HG02884 (cell line): ENCODE results near the gene NCKAP5L.

Source experiments
- ATAC-seq: cut with Tn5 transposase; IDR thresholded peaks from one replicate; pipeline ENCODE4 v1.9.1; 2021; ENCODE audit warnings: mild to moderate bottlenecking, moderate library complexity; ENCODE audit not compliant: unreplicated experiment

The NCKAP5L gene

DNA sequence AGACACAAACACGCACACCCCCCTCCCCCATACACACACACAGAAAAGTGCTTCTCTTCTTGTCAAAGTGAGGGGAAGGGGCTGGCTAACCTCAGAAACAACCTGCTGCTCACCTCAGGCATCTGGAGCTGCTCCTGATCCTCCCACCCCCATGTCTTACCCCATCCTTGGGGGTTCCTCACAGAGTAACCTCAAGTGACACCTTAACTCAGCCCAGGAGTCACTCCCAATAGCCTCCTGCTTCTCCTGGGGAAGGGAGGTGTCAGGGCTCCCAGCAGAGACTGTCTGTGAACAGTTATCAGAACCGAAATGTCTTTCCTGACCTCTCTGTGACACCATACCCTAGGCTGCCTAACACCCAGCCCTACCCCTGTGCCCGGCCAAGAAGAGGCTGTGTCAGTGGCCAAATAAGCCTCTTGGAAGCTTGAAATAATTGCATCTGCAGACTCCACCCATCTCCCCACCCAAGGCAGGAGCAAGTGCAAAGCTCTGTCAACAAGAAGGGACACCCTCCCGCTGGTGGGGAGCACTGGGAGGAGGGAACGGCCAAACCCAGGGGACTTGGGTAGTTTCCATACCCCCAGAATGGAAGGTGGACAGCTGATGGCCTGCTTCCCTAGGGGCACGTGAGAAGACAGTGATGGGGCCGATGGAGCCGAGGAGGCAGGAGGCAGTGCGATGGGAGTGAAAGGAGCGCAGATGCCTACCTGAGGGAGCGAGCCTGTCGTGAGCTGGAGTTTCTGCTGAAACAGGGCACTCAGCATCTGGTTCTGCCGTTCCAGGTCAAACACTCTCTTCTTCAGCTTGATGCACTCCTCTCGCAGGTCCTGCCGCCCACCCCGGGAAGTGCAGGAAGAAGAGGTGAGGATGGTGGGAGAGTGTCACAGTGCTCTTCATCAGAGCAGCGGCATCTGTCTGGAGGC, 26.8 kb downstream of the NCKAP5L start:
- no peak for ATAC-seq

DNA sequence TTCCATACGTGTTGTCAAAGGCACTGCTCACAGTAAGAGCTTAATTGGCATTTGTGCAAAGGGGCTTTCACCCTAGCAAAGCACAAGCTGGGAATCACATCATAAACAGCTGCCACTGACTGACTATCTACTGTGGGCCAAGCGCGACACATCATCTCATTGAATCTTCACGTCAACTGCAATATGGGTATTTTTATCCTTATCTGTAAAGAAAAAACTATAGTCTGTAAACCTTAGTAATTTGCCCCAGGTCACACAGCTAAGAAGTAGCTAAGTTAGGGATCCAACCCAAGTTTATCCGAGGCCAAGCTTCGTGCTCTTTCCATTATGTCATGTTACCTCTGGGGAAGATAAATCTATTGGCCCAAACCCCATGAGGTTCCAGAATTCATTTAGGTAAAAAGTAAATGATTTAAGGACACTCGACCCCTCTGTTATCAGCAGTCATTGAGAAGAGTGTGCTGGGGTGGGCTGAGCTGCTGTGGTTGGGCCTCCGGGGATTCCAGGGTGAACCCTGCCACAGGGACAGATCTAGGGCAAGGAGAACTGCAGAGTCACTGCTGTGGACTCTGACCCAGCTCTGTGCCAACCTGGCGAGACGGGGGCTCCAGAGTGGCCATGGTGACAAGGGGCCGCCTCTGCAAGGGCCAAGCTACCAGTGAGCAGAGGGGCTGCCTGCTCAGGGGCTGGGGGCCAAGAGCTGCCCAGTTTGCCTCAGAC, 27.6 kb downstream of the NCKAP5L start:
- no peak for ATAC-seq

DNA sequence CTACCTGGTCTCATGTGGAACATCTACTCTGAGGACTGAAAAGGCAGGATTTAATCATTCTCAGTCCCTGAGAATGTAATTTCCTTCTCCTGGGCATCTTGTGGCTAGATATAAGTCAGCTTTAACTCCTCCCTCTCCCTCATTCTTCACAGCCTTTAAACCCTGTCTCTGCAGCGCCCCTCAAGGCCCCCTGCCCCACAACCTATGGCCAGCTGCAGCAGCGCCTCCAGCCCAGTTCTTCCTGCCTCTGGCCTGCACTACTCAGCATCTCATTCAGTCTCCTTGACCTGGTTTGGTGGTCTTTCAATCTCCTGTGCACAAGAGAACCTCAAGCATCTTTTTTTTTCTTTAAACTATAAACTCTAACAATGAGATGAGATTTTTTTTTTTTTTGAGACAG, 29.3 kb downstream of the NCKAP5L start:
- ATAC-seq = no peak

DNA sequence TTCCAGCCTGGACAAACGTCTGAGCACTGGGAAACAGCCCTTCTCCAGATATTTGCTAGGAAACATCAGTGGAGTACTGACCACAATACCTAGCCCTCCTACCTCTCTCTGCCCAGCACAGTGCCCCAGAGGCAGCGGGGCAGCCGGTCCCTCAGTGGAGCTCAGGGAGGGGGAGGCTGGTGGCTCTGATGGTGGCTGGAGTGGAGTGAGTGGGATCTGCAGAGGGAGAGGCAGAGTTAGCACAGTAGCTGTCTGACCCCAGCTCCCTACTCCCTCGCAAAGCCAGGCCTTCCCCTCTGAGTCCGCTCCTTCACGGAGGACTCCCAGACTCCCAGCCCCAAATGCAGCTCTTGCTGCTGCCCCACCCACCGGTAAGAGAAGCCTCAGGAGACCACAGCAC, 30.0 kb downstream of the NCKAP5L start:
- ATAC-seq = no peak

DNA sequence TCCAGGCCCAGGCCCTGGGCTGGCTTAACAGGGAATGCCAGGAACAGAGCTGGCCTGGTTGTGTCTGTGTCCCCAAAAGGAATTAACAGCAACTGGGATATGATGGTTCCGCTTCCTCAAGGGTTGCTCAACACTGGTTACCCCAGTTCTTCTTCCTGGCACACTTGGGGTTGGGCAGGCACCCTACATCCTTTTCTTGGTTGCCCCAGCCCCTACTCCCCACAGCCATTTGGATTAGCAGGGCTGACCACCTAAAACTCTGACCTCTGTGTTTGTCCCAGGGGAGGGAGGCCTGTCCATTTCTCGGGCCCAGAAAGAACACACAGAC, 30.8 kb downstream of the NCKAP5L start:
- ATAC-seq = no peak

DNA sequence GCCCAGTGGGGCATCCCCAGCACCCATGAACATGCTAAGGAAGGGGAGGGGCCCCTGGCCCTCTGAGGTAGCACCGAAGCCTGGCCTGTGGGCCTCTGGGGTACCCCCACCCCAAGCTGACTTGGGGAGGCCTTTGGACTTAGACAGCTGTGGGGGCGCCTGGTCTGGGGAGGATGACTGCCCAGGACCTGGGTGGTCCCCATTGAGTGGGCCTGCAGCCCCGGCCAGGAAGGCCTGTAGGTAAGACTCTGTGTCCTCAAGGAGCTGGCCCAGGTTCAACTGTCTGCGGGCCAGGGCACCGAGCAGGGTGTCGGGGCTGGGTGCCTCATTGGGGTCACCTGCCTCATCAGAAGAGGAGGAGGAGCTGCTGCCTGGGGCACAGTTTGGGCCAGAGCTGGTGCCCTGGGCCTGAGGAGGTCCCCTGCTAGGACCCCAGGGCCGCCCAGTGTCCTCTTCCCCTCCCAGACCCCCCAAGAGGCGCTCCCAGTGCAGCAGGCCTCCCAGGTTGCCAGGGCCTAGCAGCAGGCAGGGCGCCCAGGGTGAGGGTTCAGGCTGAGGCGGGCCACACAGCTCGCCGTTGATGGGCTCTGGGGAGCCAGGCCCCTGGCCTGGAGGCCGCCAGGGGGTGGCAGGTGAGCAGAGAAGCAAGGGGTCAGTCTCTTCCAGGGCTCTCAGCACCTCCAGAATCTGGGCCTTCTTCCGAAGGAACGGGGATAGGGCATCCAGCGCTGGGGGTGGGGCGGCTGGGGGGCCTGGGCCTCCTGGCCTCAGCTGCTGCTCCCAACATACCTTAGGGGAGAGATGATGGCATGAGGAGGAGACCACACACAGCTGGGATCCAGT, 31.4 kb downstream of the NCKAP5L start:
- ATAC-seq = no peak

DNA sequence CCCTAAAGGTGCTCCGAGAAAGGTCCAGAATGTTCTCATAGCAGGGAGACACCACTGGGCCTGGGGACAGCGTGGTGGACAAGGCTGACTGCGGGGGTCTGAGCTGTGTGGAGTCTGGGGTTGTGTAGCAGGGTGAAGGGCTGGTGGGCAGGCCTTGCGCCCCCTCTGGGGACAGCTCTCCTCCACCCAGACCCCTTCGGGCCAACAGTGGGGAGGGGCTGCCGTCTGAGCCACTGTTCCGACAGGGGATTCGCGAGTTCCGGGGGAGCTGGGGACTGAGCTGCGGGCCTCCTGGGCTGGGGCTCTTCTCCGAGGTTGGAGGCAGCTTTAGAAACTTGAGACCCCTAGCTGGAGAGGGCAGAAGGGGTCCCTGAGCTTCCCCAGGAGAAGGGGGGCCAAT, 32.1 kb downstream of the NCKAP5L start:
- ATAC-seq = no peak

DNA sequence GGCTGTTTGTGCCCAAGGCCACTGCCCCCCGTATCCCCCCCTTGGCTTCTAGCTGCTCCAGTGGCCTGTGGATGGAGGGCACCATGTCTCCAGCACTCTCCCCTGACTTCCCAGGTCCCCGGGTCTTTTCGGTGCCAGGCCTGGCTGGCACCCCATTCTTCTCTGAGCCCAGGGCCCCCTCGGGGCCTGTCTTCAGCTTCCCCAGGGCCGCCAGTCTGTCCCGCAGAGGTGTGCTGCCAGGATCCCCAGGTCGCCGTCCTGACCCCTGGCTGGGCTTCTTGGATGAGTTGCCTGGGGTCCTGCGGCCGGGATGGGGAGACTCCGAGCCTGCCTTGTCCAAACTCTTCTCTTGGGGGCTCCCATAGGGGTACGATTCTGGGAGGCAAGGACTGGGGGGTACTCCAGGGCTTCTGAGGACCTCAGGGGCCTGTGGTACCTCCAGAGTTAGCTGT, 32.5 kb downstream of the NCKAP5L start:
- no peak for ATAC-seq

DNA sequence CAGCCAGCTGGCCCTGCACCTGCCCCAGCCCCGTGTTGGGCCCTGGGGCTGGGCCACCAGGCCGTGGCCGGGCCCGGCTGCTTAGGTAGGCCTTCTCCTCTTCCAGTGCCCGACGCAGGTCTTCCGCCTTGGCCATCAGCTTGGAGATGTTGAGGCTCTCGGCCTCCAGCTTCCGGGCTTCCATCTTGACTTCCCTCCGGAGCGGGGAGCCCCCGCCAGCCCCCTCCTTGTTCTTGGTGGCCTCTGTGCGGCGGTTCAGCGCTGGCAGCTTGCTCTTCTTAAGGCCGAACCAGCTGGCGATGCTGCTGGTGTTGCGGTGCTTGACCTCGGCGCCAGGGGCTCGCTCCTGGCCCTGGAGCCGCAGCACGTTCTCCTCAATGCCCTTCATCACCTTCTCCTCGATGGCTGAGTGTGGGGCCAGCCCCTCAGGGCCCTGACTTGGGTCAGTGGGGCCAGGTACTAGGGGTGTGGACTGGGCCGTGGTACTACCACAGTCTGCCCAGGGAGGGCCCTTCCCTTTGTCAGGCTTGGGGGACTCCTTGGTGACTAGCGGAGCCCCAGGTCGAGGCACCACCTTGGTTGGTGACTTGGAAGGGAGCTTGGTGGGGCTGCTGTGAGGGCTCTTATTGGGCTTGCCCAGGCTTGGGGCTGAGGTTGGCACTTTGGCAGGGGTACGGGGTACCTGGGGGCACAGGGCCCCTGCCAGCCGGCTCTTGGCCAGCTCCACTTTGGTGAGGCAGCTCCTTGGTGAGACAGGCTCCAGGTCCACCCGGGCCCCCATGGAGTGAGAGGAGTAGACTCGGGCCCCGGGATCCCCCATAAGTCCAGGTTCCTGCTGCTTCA, 33.2 kb downstream of the NCKAP5L start:
- no peak for ATAC-seq

DNA sequence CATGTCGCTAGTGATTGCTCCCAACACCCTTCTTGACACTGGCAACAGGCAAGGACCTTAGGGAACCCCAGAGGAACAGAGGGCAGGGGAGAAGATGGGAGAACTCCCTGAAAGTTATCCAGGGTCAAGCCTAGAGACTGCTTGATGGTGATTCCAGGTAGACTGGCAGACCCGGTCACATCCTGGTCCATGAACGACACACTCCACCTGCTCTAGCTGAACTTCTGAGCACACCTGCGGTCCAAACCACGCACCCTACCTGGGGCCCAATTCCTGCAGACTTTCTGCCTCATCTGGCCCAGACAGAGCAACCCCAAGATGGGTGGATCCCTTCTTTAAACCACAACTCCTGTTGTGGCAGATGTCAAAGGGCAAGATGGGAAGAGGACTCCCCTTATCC, 34.2 kb downstream of the NCKAP5L start:
- no peak for ATAC-seq

DNA sequence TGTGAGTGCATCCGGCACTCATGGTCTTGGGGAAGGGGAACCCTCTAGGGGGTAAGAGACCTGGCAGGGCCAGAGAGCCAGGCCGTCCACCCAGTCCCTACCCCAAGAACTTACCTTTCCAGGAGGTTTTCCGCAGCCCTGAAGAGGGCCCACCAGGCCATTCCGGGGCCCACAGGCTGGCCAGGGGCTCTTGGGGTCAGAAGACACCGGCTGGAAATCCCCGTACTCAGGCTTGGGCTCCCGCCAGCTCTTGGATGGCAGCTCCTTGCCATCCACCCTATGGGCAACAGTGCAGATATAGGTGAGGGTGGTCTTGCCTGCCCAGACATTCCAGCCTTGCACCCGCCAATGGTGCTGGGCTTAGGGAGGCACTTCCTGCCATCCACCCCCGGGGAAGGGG, 34.6 kb downstream of the NCKAP5L start:
- ATAC-seq = no peak

DNA sequence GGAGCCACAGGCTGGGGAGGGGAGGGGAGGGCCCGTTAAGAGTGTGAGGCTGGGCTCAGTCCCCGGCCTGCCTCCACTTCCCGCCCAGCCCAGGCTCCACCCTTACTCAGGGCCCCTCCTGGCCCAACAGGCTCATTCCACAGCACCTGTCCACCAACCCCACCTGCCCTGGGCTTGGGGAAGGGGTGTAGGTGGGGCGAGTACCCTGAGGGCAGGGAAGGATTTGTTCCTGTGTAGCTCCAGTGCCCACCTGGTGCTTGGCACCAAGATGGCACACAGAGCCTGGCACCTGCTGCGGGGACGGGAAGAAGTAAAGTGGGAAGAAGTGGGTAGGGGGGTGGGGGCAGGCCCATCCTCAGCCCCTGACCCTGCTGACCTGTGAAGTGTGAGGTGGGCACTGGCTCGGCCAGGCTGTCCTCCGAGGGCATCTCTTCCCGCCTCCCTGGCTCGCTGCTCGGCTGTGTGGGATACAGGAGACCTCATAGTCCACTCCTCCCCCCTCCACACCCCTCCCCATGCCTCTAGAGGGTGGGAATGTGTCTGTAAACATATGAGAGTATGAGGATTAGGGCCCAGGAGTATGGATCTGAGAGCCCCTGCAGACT, 35.1 kb downstream of the NCKAP5L start:
- no peak for ATAC-seq

DNA sequence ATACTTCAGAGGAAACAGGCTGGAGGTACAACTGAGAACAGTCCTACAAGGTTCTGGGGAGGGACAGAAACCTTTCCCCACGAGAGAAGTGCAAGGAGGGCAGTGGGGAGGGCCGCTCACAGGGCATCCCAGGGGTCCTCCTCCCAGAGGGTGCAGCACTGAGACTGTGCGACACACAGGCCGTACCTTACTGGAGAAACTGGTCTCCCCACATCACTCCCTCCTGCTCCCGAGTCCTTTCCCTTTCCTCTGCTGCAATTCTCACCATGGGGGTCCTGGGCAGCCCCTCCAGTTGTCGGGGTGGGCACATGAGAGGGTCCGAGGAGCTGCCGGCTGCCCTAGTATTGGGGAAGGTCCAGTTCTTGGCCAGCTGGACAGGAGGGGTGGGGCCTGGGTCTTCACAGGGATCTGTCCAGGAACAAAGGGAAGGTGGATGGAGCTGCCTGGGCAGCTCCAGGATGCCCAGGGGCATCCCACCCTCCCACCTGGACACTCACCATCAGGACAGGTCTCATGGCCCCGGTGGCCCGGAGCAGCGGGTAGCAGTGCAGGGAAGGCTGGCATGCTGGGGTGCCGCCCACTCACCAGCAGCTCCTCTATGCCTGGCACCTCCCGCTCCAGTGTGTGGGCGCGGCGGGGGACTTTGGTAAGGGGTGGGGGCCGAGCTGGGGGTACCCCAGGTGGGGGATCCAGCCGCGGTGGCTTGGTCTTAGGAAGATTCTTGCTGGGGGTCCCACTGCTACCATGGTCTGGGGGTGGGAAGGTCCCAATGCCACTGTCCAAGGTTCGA, 35.8 kb downstream of the NCKAP5L start:
- ATAC-seq = no peak

DNA sequence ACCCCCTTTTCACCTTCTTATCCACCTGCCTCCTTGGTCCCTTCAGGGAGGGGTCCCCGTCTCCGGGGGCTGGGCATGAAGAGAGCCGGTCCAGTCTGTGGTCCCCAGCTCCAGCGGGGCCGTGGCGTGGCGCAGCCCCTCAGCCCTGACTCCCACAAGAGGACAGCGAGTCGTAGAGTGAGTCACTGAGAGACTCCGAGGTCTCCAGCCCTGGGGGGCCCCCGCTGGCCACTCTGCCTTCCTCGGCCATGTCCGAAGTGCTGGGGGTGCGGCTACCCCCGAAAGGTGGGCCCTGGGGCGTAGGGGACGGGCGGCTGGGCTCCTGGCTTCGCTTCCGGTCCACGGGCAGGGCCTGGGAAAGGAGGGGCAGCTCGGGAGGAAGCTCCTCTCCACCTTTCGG, 36.5 kb downstream of the NCKAP5L start:
- no peak for ATAC-seq

DNA sequence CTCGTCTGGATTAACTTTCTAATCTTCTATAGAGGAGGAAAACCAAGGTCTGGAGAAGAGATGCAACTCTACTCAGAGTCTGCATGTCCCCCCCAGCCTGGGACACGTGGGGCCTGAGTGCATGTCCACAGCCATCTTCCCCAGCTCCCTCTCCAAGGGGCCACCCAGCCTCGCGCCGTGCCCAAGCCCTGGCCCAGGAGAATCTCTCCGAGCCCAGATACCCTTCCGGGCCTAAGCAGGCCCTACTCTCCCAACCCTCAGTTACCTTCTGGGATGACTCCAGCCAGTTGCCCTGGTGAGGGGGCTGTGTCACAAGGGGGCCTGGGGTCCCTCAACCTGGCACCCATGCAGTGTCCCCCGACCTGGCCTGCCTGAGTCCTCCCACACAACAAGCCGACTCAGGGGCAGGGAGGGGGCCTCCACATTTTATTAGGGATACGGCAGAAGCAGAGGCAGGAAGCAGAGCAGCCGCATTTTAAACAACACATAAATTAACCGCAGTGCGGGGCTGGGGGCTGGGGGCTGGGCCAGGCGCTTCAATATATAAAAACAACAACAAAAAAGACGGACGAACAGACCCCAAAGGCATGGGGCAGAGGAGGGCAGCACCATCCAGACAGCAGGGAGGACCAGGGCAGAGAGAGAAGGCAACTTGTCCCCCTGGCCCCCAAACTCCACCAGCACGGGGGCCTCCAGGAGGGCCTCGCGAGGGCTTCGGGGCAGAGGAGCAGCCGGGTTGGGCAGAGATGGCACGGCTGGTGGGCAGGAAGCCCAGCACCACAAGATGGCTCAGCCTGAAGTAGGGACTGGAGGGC, 37.3 kb downstream of the NCKAP5L start:
- no peak for ATAC-seq

DNA sequence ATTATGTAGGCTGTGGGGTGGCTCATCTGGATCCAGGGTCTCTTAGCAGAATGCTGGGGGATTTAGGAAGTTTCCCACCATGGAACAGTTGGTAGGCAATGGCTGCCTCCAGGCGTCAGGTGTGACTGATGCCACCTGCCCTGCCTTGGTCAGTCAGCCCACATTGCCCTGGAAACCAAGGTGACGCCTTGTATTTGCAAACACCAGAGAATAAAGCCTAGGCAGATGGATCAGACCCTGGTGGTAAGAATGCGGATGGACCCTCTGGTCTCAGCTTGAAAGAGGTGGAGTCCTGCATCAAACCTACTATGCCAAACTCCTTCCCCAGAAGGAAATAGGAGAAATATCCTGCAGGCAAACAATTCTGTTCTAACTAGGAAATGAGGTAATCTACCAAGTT, 38.2 kb downstream of the NCKAP5L start:
- no peak for ATAC-seq

DNA sequence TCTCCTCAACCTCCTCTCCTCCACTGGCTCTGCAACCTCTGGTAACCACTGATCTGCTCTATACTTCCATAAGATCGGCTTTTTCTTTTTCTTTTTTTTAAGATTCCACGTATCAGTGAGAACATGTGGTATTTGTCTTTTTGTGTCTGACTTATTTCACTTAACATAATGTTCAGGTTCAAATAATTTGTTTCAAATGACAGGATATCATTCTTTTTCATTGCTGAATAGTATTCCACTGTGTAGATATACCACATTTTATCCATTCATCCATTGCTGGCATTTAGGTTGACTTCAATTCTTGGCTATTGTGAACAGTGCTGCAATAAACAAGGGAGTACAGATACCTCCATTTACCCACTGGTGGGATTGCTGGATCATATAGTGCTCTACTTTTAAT, 40.5 kb downstream of the NCKAP5L start:
- no peak for ATAC-seq

DNA sequence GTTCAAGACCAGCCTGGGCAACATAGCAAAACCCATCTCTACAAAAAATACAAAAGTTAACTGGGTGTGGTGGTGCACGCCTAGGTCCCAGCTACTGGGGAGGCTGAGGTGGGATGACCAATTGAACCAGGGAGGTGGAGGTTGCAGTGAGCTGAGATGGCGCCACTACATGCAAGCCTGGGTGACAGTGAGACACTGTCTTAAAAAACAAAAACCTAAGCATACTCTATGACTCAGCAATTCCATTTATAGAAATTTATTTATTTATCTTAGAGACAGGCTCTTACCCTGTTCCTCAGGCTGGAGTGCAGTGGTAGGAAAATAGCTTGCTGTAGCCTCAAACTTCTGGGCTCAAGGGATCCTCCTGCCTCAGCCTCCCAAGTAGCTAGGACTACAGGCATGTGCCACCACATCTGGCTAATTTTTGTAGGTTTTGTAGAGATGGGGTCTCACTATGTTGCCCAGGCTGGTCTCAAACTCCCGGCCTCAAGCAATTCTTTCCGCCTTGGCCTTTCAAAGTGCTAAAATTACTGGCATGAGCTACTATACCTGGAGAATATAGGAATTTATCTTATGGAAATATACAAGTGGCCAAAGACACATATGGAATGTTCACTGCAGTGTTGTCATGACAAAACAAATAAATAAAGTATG, 43.3 kb downstream of the NCKAP5L start:
- ATAC-seq = no peak
